Kidney (tissue), 14 donors: ENCODE data around the gene GNG11. TPM values are rescaled to one million over a fixed set of nuclear protein-coding genes. Genes with fewer than 3 reads are reported as not detected.
A peak's percentile ranks its signal among the peaks of the same experiment; 100 is the strongest.

Experiments used
- DNase-seq, 5 donors: peaks; one replicate each; pipeline ENCODE4 v3.0.0-alpha.2; 2013 to 2020
- FAIRE-seq: peaks from 2 replicates; lab custom pipeline; 2012; peaks lifted over from hg19 to GRCh38; lab: Jason Lieb, UNC
- H3K27ac ChIP-seq, 2 donors: one replicate each; pipeline ENCODE4 v1.7.0; 2013; ENCODE audit warnings: low read depth in 2 of 2, low read length in 2 of 2, inconsistent platforms in 1 of 2
- H3K27me3 ChIP-seq: one replicate; pipeline ENCODE4 v1.7.1; 2013; ENCODE audit warnings: low read length, inconsistent platforms; ENCODE audit not compliant: control insufficient read depth, insufficient read depth
- H3K36me3 ChIP-seq, 3 donors: one replicate each; pipeline versions ENCODE4 v1.7.0 to v1.7.1; 2013; ENCODE audit warnings: low read length in 3 of 3, control low read depth in 1 of 3, inconsistent platforms in 1 of 3; ENCODE audit not compliant: insufficient read depth in 3 of 3, control insufficient read depth in 2 of 3
- H3K4me1 ChIP-seq, 3 donors: one replicate each; pipeline versions ENCODE4 v1.7.0 to v1.7.1; 2013; ENCODE audit warnings: low read length in 3 of 3, inconsistent platforms in 1 of 3, low read depth in 1 of 3; ENCODE audit not compliant: control insufficient read depth in 2 of 3, insufficient read depth in 2 of 3
- H3K4me3 ChIP-seq, 3 donors: one replicate each; pipeline versions ENCODE4 v1.7.0 to v1.8.1; 2013; ENCODE audit warnings: low read length in 3 of 3, control low read depth in 1 of 3, inconsistent platforms in 1 of 3
- H3K9ac ChIP-seq, 3 donors: one replicate each; pipeline versions ENCODE4 v1.7.0 to v1.7.1; 2013; ENCODE audit warnings: low read length in 3 of 3, control low read depth in 1 of 3, inconsistent platforms in 1 of 3
- H3K9me3 ChIP-seq, 3 donors: one replicate each; pipeline versions ENCODE4 v1.7.0 to v1.7.1; 2013; ENCODE audit warnings: low read length in 3 of 3, control low read depth in 1 of 3, inconsistent platforms in 1 of 3; ENCODE audit not compliant: control insufficient read depth in 2 of 3, insufficient read depth in 1 of 3
- intact Hi-C: fragments of 100-400 bp; cut with DNase I; formaldehyde crosslinking; loops from one replicate; pipeline ENCODE4 v1.11.1; 2022
- polyA plus RNA-seq: library from polyadenylated mRNA; stranded (reverse); fragments of 350-450 nt; fragmentation: Illumina TruSeq; extraction: RNeasy Lipid Tissue Mini Kit (QIAGEN cat#74804); gene quantifications from one replicate; pipeline ENCODE4 v1.2.3, GENCODE V29; 2014; ENCODE audit warnings: low read depth, low replicate concordance; ENCODE audit not compliant: insufficient read depth
- total RNA-seq: library from RNA; stranded (reverse); fragmentation: NEBNext Ultra II Directional; extraction: Animal tissue kit (Norgen Biotek cat#: 25700); gene quantifications from one replicate; pipeline ENCODE4 v1.2.1, GENCODE V29; 2021
- TF ChIP-seq, protein P1 (sequence below): IDR thresholded peaks from 3 replicates; pipeline ENCODE4 v1.5.1; 2012; ENCODE audit warnings: mild to moderate bottlenecking, moderate library complexity, borderline replicate concordance; ENCODE audit not compliant: insufficient read depth; ENCODE audit errors: extremely low read depth
- donor health status: control.
- donor health status: control.
- donor health status: control.
- donor health status: control.
- donor health status: control.
- donor health status: DM: yes; HTN: yes; CAD: no.
- donor health status: Normal renal cell carcinoma (clear cell type).

The GNG11 gene
- total and polyA plus RNA-seq, 2 donors from 2014 or later: 23.1 to 45.0 TPM

DNA sequence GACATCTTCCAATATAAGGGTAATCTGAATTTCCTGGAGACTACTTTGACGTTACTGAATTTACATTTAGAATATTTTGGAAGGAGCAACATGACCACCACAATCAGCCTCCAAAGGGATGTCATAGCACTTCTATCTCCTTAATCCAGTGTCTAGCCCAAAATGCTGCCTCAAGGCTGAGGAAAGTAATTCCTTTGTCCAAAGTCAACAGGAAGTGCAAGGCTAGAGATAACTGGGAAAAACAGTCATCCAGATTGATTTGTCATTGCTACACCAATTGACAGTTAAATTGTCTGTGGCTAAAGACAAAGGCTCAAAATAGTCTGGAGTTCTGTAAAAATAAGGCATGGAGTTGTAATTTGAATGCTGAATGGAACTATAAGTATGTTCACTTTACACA is 27.1 kb upstream of the GNG11 start:
- TF ChIP-seq, protein P1, sequence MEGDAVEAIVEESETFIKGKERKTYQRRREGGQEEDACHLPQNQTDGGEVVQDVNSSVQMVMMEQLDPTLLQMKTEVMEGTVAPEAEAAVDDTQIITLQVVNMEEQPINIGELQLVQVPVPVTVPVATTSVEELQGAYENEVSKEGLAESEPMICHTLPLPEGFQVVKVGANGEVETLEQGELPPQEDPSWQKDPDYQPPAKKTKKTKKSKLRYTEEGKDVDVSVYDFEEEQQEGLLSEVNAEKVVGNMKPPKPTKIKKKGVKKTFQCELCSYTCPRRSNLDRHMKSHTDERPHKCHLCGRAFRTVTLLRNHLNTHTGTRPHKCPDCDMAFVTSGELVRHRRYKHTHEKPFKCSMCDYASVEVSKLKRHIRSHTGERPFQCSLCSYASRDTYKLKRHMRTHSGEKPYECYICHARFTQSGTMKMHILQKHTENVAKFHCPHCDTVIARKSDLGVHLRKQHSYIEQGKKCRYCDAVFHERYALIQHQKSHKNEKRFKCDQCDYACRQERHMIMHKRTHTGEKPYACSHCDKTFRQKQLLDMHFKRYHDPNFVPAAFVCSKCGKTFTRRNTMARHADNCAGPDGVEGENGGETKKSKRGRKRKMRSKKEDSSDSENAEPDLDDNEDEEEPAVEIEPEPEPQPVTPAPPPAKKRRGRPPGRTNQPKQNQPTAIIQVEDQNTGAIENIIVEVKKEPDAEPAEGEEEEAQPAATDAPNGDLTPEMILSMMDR: no peak
- intact Hi-C loops: loop anchor here (10.0 kb wide), 1 partner anchor 190 kb away; no protein-coding TSS in a partner anchor
- peaks cover 0 to 2% (median 0%) of the 10 kb centered on the region in 3 donors for H3K4me1 ChIP-seq
- H3K36me3 ChIP-seq: no peaks in the 10 kb centered on the region
- no peak overlapping the region for H3K9ac ChIP-seq
- no peaks in the 10 kb centered on the region for H3K27me3 ChIP-seq
- H3K9me3 ChIP-seq: no peaks in the 10 kb centered on the region
- no peak overlapping the region for H3K4me3 ChIP-seq
- no peak for DNase-seq
- FAIRE-seq: no peak
- H3K27ac ChIP-seq: no peak overlapping the region

DNA sequence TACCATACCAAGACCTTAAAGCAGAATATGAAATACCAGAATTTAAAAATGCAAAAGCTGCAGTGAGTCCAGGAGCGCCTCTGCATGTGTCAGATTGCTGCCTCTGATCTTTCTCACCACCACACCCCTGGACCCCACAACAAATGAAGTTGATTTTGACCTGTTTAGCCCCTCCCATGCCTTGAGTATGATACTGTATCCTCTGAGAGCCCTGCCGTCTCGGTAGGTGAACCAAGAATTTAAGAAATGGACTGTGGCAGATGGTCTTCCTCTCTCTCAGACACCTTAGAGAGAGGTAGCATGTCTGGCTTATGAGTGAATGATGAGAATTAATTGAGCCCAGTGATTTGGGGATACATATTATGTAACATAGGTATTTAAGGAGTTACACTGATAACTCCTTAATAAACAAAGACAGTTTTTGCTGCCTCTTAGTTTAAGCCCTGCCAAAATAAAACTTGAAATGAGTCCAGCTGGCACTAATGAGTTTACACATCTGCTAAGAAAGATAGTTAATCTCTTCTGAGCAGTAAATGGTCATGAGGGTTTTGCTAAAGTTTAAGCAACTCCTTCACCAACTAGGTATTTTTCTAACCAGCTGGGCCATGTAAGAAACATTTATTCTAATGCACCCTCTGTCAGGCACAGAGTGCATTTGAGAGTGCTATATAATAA is 26.4 kb upstream of the GNG11 start:
- Histone ChIP-seq H3K4me1 (peaks cover 0 to 2% (median 0%) of the 10 kb centered on the region in 3 donors), H3K4me3 (no peak overlapping the region), H3K9me3 (no peaks in the 10 kb centered on the region), H3K27ac (no peak overlapping the region), H3K27me3 (no peaks in the 10 kb centered on the region), H3K9ac (no peak overlapping the region), H3K36me3 (no peaks in the 10 kb centered on the region)
- intact Hi-C loops: loop anchor here (10.0 kb wide), 1 partner anchor 190 kb away; no protein-coding TSS in a partner anchor
- DNase-seq (peak in 1 of 5 donors; percentile 22), FAIRE-seq (no peak)
- TF ChIP-seq, protein P1: no peak

DNA sequence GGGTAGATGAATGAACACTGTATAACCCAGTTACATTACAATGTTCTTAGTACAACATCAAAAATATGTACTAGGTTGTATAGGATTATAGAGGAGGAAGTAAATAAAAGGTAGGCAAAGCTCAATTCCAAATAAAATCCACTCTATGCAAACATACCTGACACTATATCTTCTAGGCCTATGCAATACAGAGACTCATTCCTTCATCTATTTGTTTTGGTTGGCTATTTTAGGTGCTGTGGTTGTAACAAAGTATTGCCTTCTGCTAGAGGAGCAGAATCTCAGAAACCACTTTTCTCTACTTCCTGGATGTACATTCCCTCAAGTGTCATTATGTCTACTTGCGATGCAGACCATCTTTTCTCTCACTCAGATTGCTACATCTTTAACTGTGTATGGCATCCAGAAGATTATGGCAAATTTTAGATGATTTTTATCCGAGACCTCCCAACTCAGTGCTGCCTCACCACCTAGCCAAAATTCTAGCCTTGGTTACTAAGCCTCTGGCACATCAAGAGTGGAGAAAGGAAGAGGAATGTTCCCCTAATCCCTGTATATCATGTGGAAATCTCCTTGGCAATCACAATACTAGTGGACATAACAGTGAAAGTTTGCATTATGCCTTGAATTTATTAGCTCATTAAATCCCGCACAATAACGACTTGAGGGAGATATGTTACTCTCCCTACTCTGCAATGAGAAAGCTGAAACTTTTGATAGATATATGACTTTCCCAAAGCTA is 25.5 kb upstream of the GNG11 start:
- DNase-seq (peak in 1 of 5 donors; percentile 23), FAIRE-seq (no peak)
- no peak overlapping the region for H3K9ac ChIP-seq
- no peaks in the 10 kb centered on the region for H3K27me3 ChIP-seq
- no peaks in the 10 kb centered on the region for H3K4me1 ChIP-seq
- no peak overlapping the region for H3K27ac ChIP-seq
- TF ChIP-seq, protein P1: no peak
- H3K4me3 ChIP-seq: no peak overlapping the region
- intact Hi-C loops: loop anchor here (10.0 kb wide), 1 partner anchor 189 kb away; no protein-coding TSS in a partner anchor
- H3K9me3 ChIP-seq: no peaks in the 10 kb centered on the region
- no peaks in the 10 kb centered on the region for H3K36me3 ChIP-seq
